HepG2 (cell line): ENCODE results near the gene DSE.

ENCODE experiments used
- BRCA1 ChIP-seq: sonication (generic); formaldehyde crosslinking; IDR thresholded peaks from 2 replicates; pipeline ENCODE4 v1.4.0; 2020; ENCODE audit warnings: missing genetic modification reagents
- CTCF ChIP-seq: sonication (generic); formaldehyde crosslinking; IDR thresholded peaks from 2 replicates; pipeline ENCODE4 v1.5.0; 2020; ENCODE audit warnings: mild to moderate bottlenecking, missing genetic modification reagents, moderate library complexity
- DNMT1 ChIP-seq: sonication (generic); formaldehyde crosslinking; IDR thresholded peaks from 2 replicates; pipeline ENCODE4 v1.5.1; 2020; ENCODE audit warnings: mild to moderate bottlenecking, missing genetic modification reagents
- JUND ChIP-seq: sonication (generic); formaldehyde crosslinking; IDR thresholded peaks from 2 replicates; pipeline ENCODE4 v1.8.0; 2022; ENCODE audit warnings: mild to moderate bottlenecking, missing genetic modification reagents
- KDM5B ChIP-seq: sonication (generic); formaldehyde crosslinking; IDR thresholded peaks from 2 replicates; pipeline ENCODE4 v1.4.0; 2020; ENCODE audit warnings: missing genetic modification reagents, mild to moderate bottlenecking, borderline replicate concordance
- MAX ChIP-seq: IDR thresholded peaks from 2 replicates; pipeline ENCODE4 v1.6.1; 2012; ENCODE audit warnings: inconsistent platforms
- NR3C1 ChIP-seq: sonication (generic); formaldehyde crosslinking; IDR thresholded peaks from 2 replicates; pipeline ENCODE4 v1.4.0; 2020; ENCODE audit warnings: missing genetic modification reagents
- RNF219 ChIP-seq: sonication (generic); formaldehyde crosslinking; IDR thresholded peaks from 2 replicates; pipeline ENCODE4 v1.5.0; 2020; ENCODE audit warnings: mild to moderate bottlenecking, missing genetic modification reagents
- TAF15 ChIP-seq: fragments of 200-400 bp; formaldehyde crosslinking; IDR thresholded peaks from one replicate; pipeline ENCODE4 v1.6.1; 2018; ENCODE audit warnings: mild to moderate bottlenecking, low read depth, low read length; ENCODE audit not compliant: poor library complexity, severe bottlenecking
- THAP9 ChIP-seq: sonication (generic); formaldehyde crosslinking; IDR thresholded peaks from 2 replicates; pipeline ENCODE4; 2020; ENCODE audit warnings: missing genetic modification reagents, mild to moderate bottlenecking, borderline replicate concordance
- ZNF503 ChIP-seq: sonication (generic); formaldehyde crosslinking; IDR thresholded peaks from 2 replicates; pipeline ENCODE4 v1.4.0; 2020; ENCODE audit warnings: missing genetic modification reagents
- ZNF740 ChIP-seq: sonication (generic); formaldehyde crosslinking; IDR thresholded peaks from 2 replicates; pipeline ENCODE4 v1.4.0; 2020; ENCODE audit warnings: missing genetic modification reagents

GRCh38 chr6:116371918-116372209 is 1.1 kb downstream of the DSE start:
- TF ChIP-seq BRCA1 (CRISPR knock-in tag): no peak
- TF ChIP-seq NR3C1: no peak
- TF ChIP-seq JUND (CRISPR knock-in tag): no peak
- TF ChIP-seq MAX: no peak
- no peak for TF ChIP-seq CTCF (CRISPR knock-in tag)
- TF ChIP-seq DNMT1 (CRISPR knock-in tag): no peak
- TF ChIP-seq ZNF740: no peak
- TF ChIP-seq ZNF503: no peak
- no peak for TF ChIP-seq RNF219
- TF ChIP-seq THAP9 (CRISPR knock-in tag): no peak
- TF ChIP-seq TAF15: no peak
- no peak for TF ChIP-seq KDM5B (CRISPR knock-in tag)
